ENCODE measurements around the gene DKC1. TPM values are rescaled to one million over a fixed set of nuclear protein-coding genes. Genes with fewer than 3 reads are reported as not detected.

Gene DKC1
- total RNA-seq, 1 experiment from 2014 or later: 160 TPM

DNA sequence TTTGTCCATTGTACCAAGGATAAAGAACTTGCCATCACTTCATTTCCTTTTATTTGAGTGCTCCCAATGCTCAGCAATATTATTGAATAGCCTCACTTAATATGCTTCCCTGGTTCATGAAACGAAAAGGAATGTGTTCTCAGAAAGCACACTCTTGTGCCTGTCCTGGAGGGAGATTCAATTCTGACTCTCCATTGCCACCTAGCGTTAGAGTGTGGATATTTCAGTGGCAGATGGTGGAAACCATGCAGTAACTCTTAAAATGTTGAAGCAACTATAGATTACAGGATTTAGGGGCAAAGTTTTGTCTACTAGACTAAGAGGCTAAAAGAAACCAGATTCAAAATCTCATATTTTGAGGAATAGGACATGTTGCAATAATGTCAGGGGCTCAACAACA is 47.7 kb upstream of the DKC1 start:
- Mint-ChIP-seq H3K27ac (no peak overlapping the region), H3K9me3 (peaks cover 59 to 63% of the 10 kb centered on the region in 2 experiments), H3K36me3 (ENCODE audit: insufficient read depth in 1 of 3, low read depth in 3 of 3) (no peaks in the 10 kb centered on the region; a peak in 2 of 7 replicates), H3K4me3 (no peak overlapping the region), H3K27me3 (ENCODE audit: low read depth) (no peaks in the 10 kb centered on the region), H3K4me1 (peaks cover 0 to 5% of the 10 kb centered on the region in 2 experiments; a peak in 1 of 4 replicates)
- Histone ChIP-seq H2BK20ac (ENCODE audit: low read depth, low read length, poor library complexity, severe bottlenecking) (no peak overlapping the region), H2BK15ac (ENCODE audit: low read depth, low read length) (no peak overlapping the region), H2AFZ (ENCODE audit: low read length) (no peak overlapping the region), H2AK5ac (ENCODE audit: insufficient read length, low read length) (no peak overlapping the region), H3K18ac (ENCODE audit: insufficient read length, low read depth, low read length) (no peak overlapping the region), H3K14ac (ENCODE audit: insufficient read depth, low read length) (no peak overlapping the region), H3K4ac (ENCODE audit: low read depth, low read length) (no peak overlapping the region), H4K8ac (replicated peaks; ENCODE audit: insufficient read length, low read depth, low read length) (no peak overlapping the region), H3K9ac (ENCODE audit: extremely low read depth, insufficient read length, low read length) (no peak overlapping the region), H4K5ac (ENCODE audit: insufficient read length, low read depth, low read length) (no peak overlapping the region), H3K79me2 (ENCODE audit: insufficient read depth, low read length) (no peaks in the 10 kb centered on the region), H3K23me2 (ENCODE audit: insufficient read length, low read depth, low read length, poor library complexity, severe bottlenecking) (no peaks in the 10 kb centered on the region), H4K20me1 (ENCODE audit: control insufficient read depth, insufficient read depth, insufficient read length) (no peaks in the 10 kb centered on the region), H3K4me2 (ENCODE audit: insufficient read depth, insufficient read length, low read length) (no peak overlapping the region), H3K23ac (ENCODE audit: insufficient read length, low read depth, low read length) (no peak overlapping the region), H2BK12ac (ENCODE audit: insufficient read length, low read depth, low read length) (no peak overlapping the region), H2BK120ac (ENCODE audit: low read depth, low read length, poor library complexity, severe bottlenecking) (no peak overlapping the region), H3K9me3 (ENCODE audit: control insufficient read depth, low read depth, low read length) (peaks cover 34% of the 10 kb centered on the region), H3K4me1 (ENCODE audit: insufficient read depth, low read length) (no peaks in the 10 kb centered on the region), H3T11ph (ENCODE audit: low read length) (no peak overlapping the region), H2BK5ac (ENCODE audit: insufficient read length, low read length) (no peak overlapping the region), H3K56ac (ENCODE audit: insufficient read length, low read depth, low read length) (no peak overlapping the region), H3K27me3 (ENCODE audit: insufficient read depth, low read length) (no peaks in the 10 kb centered on the region), H3K27ac (ENCODE audit: insufficient read length, low read depth, low read length) (no peak overlapping the region), H4K91ac (ENCODE audit: insufficient read length, low read depth, low read length) (no peak overlapping the region), H3K79me1 (ENCODE audit: insufficient read depth, low read depth, low read length, poor library complexity, severe bottlenecking) (no peaks in the 10 kb centered on the region)
- WGBS (ENCODE audit: extremely low coverage, insufficient read length, low lambda C conversion rate): no CpG with 5 or more reads among the region's 2 CpGs
- TF ChIP-seq, protein P1, sequence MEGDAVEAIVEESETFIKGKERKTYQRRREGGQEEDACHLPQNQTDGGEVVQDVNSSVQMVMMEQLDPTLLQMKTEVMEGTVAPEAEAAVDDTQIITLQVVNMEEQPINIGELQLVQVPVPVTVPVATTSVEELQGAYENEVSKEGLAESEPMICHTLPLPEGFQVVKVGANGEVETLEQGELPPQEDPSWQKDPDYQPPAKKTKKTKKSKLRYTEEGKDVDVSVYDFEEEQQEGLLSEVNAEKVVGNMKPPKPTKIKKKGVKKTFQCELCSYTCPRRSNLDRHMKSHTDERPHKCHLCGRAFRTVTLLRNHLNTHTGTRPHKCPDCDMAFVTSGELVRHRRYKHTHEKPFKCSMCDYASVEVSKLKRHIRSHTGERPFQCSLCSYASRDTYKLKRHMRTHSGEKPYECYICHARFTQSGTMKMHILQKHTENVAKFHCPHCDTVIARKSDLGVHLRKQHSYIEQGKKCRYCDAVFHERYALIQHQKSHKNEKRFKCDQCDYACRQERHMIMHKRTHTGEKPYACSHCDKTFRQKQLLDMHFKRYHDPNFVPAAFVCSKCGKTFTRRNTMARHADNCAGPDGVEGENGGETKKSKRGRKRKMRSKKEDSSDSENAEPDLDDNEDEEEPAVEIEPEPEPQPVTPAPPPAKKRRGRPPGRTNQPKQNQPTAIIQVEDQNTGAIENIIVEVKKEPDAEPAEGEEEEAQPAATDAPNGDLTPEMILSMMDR (conservative IDR thresholded peaks at IDR 0.05): peak; percentile 75
- peak; percentile 33 for DNase-seq

All from H9 (cell line).